Liver (tissue), 9 donors: ENCODE data around the gene BEST1. TPM values are rescaled to one million over a fixed set of nuclear protein-coding genes. Genes with fewer than 3 reads are reported as not detected.

Experiments
- DNase-seq: peaks from one replicate; pipeline ENCODE4 v3.0.0-alpha.2; 2017; ENCODE audit warnings: low spot score
- H3K27ac ChIP-seq, 2 donors: one replicate each; pipeline ENCODE4 v1.7.0; 2013; ENCODE audit warnings: inconsistent platforms in 2 of 2, low read length in 2 of 2, control low read depth in 1 of 2, low read depth in 1 of 2, mild to moderate bottlenecking in 1 of 2
- H3K27me3 ChIP-seq, 4 donors: one replicate each; pipeline versions ENCODE4 v1.6.1 to v1.7.0; 2013; ENCODE audit warnings: low read length in 3 of 4, inconsistent platforms in 1 of 4, mild to moderate bottlenecking in 1 of 4, moderate library complexity in 1 of 4; ENCODE audit not compliant: control insufficient read depth in 4 of 4, insufficient read depth in 4 of 4
- H3K36me3 ChIP-seq, 4 donors: one replicate each; pipeline versions ENCODE4 v1.6.1 to v1.7.0; 2013; ENCODE audit warnings: low read length in 3 of 4, mild to moderate bottlenecking in 3 of 4, low read depth in 1 of 4, moderate library complexity in 1 of 4; ENCODE audit not compliant: control insufficient read depth in 4 of 4, insufficient read depth in 3 of 4
- H3K4me1 ChIP-seq, 4 donors: one replicate each; pipeline versions ENCODE4 v1.6.1 to v1.7.0; 2013; ENCODE audit warnings: low read length in 3 of 4, mild to moderate bottlenecking in 3 of 4, moderate library complexity in 1 of 4; ENCODE audit not compliant: control insufficient read depth in 4 of 4, insufficient read depth in 4 of 4
- H3K4me3 ChIP-seq, 3 donors: one replicate each; pipeline versions ENCODE4 v1.6.1 to v1.7.0; 2013; ENCODE audit warnings: low read length in 3 of 3, control low read depth in 1 of 3, low read depth in 1 of 3, mild to moderate bottlenecking in 1 of 3
- H3K9ac ChIP-seq, 2 donors: one replicate each; pipeline ENCODE4 v1.7.0; 2013; ENCODE audit warnings: low read length in 2 of 2, mild to moderate bottlenecking in 2 of 2, moderate library complexity in 2 of 2, control low read depth in 1 of 2, low read depth in 1 of 2
- H3K9me3 ChIP-seq, 4 donors: one replicate each; pipeline versions ENCODE4 v1.6.1 to v1.7.0; 2013; ENCODE audit warnings: low read length in 3 of 4; ENCODE audit not compliant: control insufficient read depth in 4 of 4
- EGR1 ChIP-seq, 2 donors: IDR thresholded peaks; 2 replicates each; pipeline ENCODE4 v1.6.1; 2016 to 2018; ENCODE audit warnings: antibody characterized with exemption in 2 of 2, low read depth in 2 of 2
- FOXA1 ChIP-seq: IDR thresholded peaks from 2 replicates; pipeline ENCODE4 v1.6.1; 2016; ENCODE audit warnings: antibody characterized with exemption
- FOXA2 ChIP-seq: IDR thresholded peaks from 2 replicates; pipeline ENCODE4 v1.6.1; 2016; ENCODE audit warnings: antibody characterized with exemption
- GABPA ChIP-seq, 2 donors: IDR thresholded peaks in 1 of 2; conservative IDR thresholded peaks in 1 of 2; 2 replicates each; pipeline ENCODE4 v1.6.1; 2016; ENCODE audit warnings: antibody characterized with exemption in 2 of 2, mild to moderate bottlenecking in 1 of 2, moderate library complexity in 1 of 2
- HNF4A ChIP-seq, 2 donors: conservative IDR thresholded peaks; 2 replicates each; pipeline ENCODE4 v1.6.1; 2016; ENCODE audit warnings: antibody characterized with exemption in 2 of 2, mild to moderate bottlenecking in 2 of 2
- HNF4G ChIP-seq: IDR thresholded peaks from 2 replicates; pipeline ENCODE4 v1.6.1; 2016; ENCODE audit warnings: antibody characterized with exemption
- JUND ChIP-seq, 2 donors: IDR thresholded peaks; 2 replicates each; pipeline ENCODE4 v1.6.1; 2016; ENCODE audit warnings: antibody characterized with exemption in 2 of 2
- NR2F2 ChIP-seq: IDR thresholded peaks from 2 replicates; pipeline ENCODE4 v1.6.1; 2016; ENCODE audit warnings: antibody characterized with exemption
- RAD21 ChIP-seq, 2 donors: IDR thresholded peaks; 2 replicates each; pipeline ENCODE4 v1.6.1; 2016; ENCODE audit warnings: antibody characterized with exemption in 2 of 2, mild to moderate bottlenecking in 2 of 2
- RXRA ChIP-seq, 2 donors: IDR thresholded peaks; 2 replicates each; pipeline ENCODE4 v1.6.1; 2017 to 2018; ENCODE audit warnings: antibody characterized with exemption in 2 of 2, mild to moderate bottlenecking in 1 of 2
- TAF1 ChIP-seq: conservative IDR thresholded peaks from 2 replicates; pipeline ENCODE4 v1.6.1; 2016; ENCODE audit warnings: antibody characterized with exemption, mild to moderate bottlenecking
- YY1 ChIP-seq: IDR thresholded peaks from 2 replicates; pipeline ENCODE4 v1.6.1; 2016; ENCODE audit warnings: antibody characterized with exemption, mild to moderate bottlenecking
- WGBS: extraction: QIAGEN DNeasy Blood & Tissue Kit; methylation state at CpG from one replicate; pipeline ENCODE4 v1.1.7; 2013; 5-methylcytosine and 5-hydroxymethylcytosine counted together
- polyA plus RNA-seq, 2 donors: library from polyadenylated mRNA; stranded (reverse) in 1 of 2; unstranded in 1 of 2; fragments of 200-250 nt in 1 of 2; fragments of >200 nt in 1 of 2; fragmentation: Nextera tagmentation in 1 of 2; extraction: Ambion mirVana in 1 of 2; gene quantifications; one replicate each; pipeline versions ENCODE4 v1.2.1 to v1.2.3, GENCODE V29; 2013 to 2015
- total RNA-seq, 2 donors: library from RNA; depleted of rRNA; stranded (reverse); fragments of >200 nt; gene quantifications; one replicate each; pipeline ENCODE4 v1.2.3, GENCODE V29; 2014
- TF ChIP-seq, protein P1 (sequence below): IDR thresholded peaks from 2 replicates; pipeline ENCODE4 v1.6.1; 2016; ENCODE audit warnings: antibody characterized with exemption, mild to moderate bottlenecking
- TF ChIP-seq, protein P2 (sequence below): IDR thresholded peaks from 2 replicates; pipeline ENCODE4 v1.6.1; 2016; ENCODE audit warnings: antibody characterized with exemption
- TF ChIP-seq, protein P3 (sequence below): fragments of 150-350 bp; IDR thresholded peaks from 2 replicates; pipeline ENCODE4 v1.5.1; 2017; ENCODE audit warnings: improper control_type of control experiment, low read depth, low read length; ENCODE audit not compliant: missing input control
- TF ChIP-seq, protein P4 (sequence below): IDR thresholded peaks from 2 replicates; pipeline ENCODE4 v1.6.1; 2016; ENCODE audit warnings: antibody characterized with exemption
- TF ChIP-seq, protein P5 (sequence below): IDR thresholded peaks from 2 replicates; pipeline ENCODE4 v1.6.1; 2016; ENCODE audit warnings: antibody characterized with exemption
- donor health status: healthy.
- donor health status: healthy.
- donor health status: healthy.
- donor health status: healthy.
- donor health status: healthy.

Gene BEST1
- total and polyA plus RNA-seq, 4 donors, result 0.22 to 1.6 (median 1.1) TPM

DNA sequence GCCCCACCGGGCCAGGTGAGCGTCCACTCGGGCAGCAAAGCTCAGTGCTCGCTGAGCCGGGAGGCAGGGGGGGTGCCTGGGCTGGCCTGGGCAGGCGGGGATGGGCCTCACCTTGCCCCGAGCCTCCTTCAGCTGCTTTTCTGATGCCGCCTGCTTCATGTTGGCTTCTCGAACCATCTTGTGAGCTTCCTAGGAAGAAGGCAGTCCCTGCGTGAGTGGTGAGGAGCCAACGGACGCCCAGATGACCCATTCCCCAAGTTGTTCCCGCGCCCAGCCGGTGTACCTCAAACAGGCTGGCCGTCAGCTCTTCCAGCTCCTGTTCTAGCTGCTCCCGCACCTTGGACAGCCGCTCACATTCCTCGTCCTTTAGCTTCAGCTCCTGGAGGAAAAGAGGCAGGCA is 42.9 kb upstream of the BEST1 start:
- no peaks in the 10 kb centered on the region for H3K9me3 ChIP-seq
- no peak overlapping the region for H3K9ac ChIP-seq
- WGBS, result 94% methylated on average over 19 of the region's 19 CpGs
- no peak overlapping the region for H3K27ac ChIP-seq
- no peak overlapping the region for H3K4me3 ChIP-seq
- TF ChIP-seq GABPA (IDR thresholded peaks at IDR 0.05 in 1 of 2, conservative IDR thresholded peaks at IDR 0.05 in 1 of 2) (no peak), HNF4G (no peak), NR2F2 (no peak), JUND (IDR thresholded peaks at IDR 0.05) (no peak), TAF1 (no peak), FOXA2 (no peak), HNF4A (conservative IDR thresholded peaks at IDR 0.05) (no peak), RAD21 (IDR thresholded peaks at IDR 0.05) (no peak)
- TF ChIP-seq, protein P1, sequence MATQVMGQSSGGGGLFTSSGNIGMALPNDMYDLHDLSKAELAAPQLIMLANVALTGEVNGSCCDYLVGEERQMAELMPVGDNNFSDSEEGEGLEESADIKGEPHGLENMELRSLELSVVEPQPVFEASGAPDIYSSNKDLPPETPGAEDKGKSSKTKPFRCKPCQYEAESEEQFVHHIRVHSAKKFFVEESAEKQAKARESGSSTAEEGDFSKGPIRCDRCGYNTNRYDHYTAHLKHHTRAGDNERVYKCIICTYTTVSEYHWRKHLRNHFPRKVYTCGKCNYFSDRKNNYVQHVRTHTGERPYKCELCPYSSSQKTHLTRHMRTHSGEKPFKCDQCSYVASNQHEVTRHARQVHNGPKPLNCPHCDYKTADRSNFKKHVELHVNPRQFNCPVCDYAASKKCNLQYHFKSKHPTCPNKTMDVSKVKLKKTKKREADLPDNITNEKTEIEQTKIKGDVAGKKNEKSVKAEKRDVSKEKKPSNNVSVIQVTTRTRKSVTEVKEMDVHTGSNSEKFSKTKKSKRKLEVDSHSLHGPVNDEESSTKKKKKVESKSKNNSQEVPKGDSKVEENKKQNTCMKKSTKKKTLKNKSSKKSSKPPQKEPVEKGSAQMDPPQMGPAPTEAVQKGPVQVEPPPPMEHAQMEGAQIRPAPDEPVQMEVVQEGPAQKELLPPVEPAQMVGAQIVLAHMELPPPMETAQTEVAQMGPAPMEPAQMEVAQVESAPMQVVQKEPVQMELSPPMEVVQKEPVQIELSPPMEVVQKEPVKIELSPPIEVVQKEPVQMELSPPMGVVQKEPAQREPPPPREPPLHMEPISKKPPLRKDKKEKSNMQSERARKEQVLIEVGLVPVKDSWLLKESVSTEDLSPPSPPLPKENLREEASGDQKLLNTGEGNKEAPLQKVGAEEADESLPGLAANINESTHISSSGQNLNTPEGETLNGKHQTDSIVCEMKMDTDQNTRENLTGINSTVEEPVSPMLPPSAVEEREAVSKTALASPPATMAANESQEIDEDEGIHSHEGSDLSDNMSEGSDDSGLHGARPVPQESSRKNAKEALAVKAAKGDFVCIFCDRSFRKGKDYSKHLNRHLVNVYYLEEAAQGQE, result no peak
- TF ChIP-seq, protein P2, sequence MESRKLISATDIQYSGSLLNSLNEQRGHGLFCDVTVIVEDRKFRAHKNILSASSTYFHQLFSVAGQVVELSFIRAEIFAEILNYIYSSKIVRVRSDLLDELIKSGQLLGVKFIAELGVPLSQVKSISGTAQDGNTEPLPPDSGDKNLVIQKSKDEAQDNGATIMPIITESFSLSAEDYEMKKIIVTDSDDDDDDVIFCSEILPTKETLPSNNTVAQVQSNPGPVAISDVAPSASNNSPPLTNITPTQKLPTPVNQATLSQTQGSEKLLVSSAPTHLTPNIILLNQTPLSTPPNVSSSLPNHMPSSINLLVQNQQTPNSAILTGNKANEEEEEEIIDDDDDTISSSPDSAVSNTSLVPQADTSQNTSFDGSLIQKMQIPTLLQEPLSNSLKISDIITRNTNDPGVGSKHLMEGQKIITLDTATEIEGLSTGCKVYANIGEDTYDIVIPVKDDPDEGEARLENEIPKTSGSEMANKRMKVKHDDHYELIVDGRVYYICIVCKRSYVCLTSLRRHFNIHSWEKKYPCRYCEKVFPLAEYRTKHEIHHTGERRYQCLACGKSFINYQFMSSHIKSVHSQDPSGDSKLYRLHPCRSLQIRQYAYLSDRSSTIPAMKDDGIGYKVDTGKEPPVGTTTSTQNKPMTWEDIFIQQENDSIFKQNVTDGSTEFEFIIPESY, result no peak
- TF ChIP-seq, protein P3, sequence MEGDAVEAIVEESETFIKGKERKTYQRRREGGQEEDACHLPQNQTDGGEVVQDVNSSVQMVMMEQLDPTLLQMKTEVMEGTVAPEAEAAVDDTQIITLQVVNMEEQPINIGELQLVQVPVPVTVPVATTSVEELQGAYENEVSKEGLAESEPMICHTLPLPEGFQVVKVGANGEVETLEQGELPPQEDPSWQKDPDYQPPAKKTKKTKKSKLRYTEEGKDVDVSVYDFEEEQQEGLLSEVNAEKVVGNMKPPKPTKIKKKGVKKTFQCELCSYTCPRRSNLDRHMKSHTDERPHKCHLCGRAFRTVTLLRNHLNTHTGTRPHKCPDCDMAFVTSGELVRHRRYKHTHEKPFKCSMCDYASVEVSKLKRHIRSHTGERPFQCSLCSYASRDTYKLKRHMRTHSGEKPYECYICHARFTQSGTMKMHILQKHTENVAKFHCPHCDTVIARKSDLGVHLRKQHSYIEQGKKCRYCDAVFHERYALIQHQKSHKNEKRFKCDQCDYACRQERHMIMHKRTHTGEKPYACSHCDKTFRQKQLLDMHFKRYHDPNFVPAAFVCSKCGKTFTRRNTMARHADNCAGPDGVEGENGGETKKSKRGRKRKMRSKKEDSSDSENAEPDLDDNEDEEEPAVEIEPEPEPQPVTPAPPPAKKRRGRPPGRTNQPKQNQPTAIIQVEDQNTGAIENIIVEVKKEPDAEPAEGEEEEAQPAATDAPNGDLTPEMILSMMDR, result no peak
- TF ChIP-seq, protein P4, sequence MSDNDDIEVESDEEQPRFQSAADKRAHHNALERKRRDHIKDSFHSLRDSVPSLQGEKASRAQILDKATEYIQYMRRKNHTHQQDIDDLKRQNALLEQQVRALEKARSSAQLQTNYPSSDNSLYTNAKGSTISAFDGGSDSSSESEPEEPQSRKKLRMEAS, result no peak
- H3K36me3 ChIP-seq, result no peaks in the 10 kb centered on the region
- H3K27me3 ChIP-seq, result no peaks in the 10 kb centered on the region
- DNase-seq, result no peak
- H3K4me1 ChIP-seq, result peaks cover 0 to 12% (median 0%) of the 10 kb centered on the region in 4 donors

DNA sequence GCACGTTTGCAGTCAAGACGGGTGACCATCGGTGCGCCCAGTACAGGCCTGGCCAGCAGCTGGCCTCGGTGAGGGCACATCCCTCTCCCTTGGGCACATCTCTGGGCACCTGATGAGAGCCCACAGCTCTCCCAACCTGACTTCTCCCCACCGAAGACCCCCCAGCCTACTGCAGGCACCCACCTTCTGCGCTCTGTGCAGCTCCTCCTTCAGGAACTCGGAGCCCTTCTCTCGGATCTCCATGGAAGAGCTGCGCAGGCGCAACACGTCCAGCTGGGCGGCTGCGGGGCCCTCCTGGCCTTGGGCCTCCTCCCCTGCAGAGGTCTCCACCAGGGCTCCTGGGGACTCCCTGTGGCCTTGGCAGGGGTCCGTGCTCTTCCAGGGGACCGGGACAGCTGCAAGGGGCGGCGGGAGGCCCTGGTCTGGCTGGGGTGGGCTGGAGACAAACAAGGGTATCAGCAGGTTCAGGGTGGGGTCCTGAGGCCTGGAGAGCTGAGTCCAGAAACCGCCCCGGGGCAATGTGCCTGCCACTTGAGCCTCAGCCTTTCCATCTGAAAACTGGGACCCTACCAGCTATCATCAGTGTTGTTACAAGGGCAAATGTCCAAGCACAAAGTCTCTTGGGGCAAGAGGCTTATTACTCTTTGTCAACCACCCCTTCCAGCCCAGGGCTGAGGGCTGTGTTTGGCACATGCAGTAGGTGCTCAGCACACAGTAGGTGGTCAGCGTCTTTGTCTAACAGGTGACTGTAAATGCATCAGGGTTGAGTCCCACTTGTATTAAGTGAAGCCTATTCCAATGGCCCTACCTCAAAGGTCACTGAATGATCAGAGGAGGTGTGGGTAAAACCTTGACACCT is 42.1 kb upstream of the BEST1 start:
- no peaks in the 10 kb centered on the region for H3K27me3 ChIP-seq
- H3K27ac ChIP-seq, result no peak overlapping the region
- no peak overlapping the region for H3K4me3 ChIP-seq
- no peak for DNase-seq
- H3K4me1 ChIP-seq, result peaks cover 0 to 12% (median 0%) of the 10 kb centered on the region in 4 donors
- H3K9ac ChIP-seq, result no peak overlapping the region
- WGBS, result 90% methylated on average over 21 of the region's 21 CpGs
- no peaks in the 10 kb centered on the region for H3K36me3 ChIP-seq
- no peaks in the 10 kb centered on the region for H3K9me3 ChIP-seq
- TF ChIP-seq, protein P4, result no peak
- TF ChIP-seq RXRA (IDR thresholded peaks at IDR 0.05), result no peak
- no peak for TF ChIP-seq EGR1 (IDR thresholded peaks at IDR 0.05; ENCODE audit: low read depth in 2 of 2)
- no peak for TF ChIP-seq FOXA2
- TF ChIP-seq FOXA1, result no peak
- TF ChIP-seq, protein P2, result no peak
- TF ChIP-seq GABPA (IDR thresholded peaks at IDR 0.05 in 1 of 2, conservative IDR thresholded peaks at IDR 0.05 in 1 of 2), result no peak
- no peak for TF ChIP-seq YY1
- TF ChIP-seq, protein P3, result no peak
- TF ChIP-seq, protein P5, sequence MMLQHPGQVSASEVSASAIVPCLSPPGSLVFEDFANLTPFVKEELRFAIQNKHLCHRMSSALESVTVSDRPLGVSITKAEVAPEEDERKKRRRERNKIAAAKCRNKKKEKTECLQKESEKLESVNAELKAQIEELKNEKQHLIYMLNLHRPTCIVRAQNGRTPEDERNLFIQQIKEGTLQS, result no peak
- no peak for TF ChIP-seq JUND (IDR thresholded peaks at IDR 0.05)
- no peak for TF ChIP-seq HNF4A (conservative IDR thresholded peaks at IDR 0.05)
- no peak for TF ChIP-seq RAD21 (IDR thresholded peaks at IDR 0.05)
